LNCaP clone FGC (cell line): ENCODE measurements around the gene RINT1.
A peak's percentile ranks its signal among the peaks of the same experiment; 100 is the strongest.
"Not testable (repeated sequence)": the region's sequence is repeated elsewhere in the genome, so short reads cannot be mapped to it uniquely, and the experiment has no call there.

ENCODE experiments used
- DNase-seq: peaks from one replicate; pipeline ENCODE4 v3.0.0-alpha.2; 2011; ENCODE audit warnings: low read depth
- H3K4me3 ChIP-seq: 2 replicates; pipeline ENCODE4 v1.5.1; 2011; ENCODE audit warnings: mild to moderate bottlenecking, low read depth, low read length, control low read depth
- CTCF ChIP-seq: IDR thresholded peaks from 2 replicates; pipeline ENCODE4 v1.5.1; 2012; ENCODE audit warnings: mild to moderate bottlenecking; ENCODE audit not compliant: control insufficient read depth, insufficient read depth; ENCODE audit errors: extremely low read depth

Gene RINT1

GRCh38 chr7:105589356-105590077 lies 57.5 kb downstream of the RINT1 start:
- peak; percentile 92 for TF ChIP-seq CTCF
- H3K4me3 ChIP-seq, result no peak overlapping the region
- DNase-seq, result peak; percentile 49

GRCh38 chr7:105590793-105591192 lies 58.8 kb downstream of the RINT1 start:
- no peak for DNase-seq
- no peak overlapping the region for H3K4me3 ChIP-seq
- TF ChIP-seq CTCF, result no peak

- TF ChIP-seq CTCF, result no peak
- DNase-seq, result no peak
- no peak overlapping the region for H3K4me3 ChIP-seq
These were observed 59.5 kb downstream of the RINT1 start for GRCh38 chr7:105591522-105591921.

GRCh38 chr7:105594034-105594433 lies 62.0 kb downstream of the RINT1 start:
- TF ChIP-seq CTCF, result peak; percentile 37; the same call in 1 of the 2 replicates
- DNase-seq, result peak; percentile 81
- no peak overlapping the region for H3K4me3 ChIP-seq

- no peak for DNase-seq
- no peak for TF ChIP-seq CTCF
- no peak overlapping the region for H3K4me3 ChIP-seq
These were observed 64.9 kb downstream of the RINT1 start for GRCh38 chr7:105596866-105597265.

GRCh38 chr7:105599080-105599479 lies 67.1 kb downstream of the RINT1 start:
- not testable (repeated sequence) for DNase-seq

GRCh38 chr7:105599551-105599950 lies 67.5 kb downstream of the RINT1 start:
- DNase-seq, result no peak
- no peak overlapping the region for H3K4me3 ChIP-seq
- no peak for TF ChIP-seq CTCF

More at GRCh38 chr7:105599080-105599479, 67.1 kb downstream of the RINT1 start:
- H3K4me3 ChIP-seq, result not testable (repeated sequence)
